ENCODE measurements around the gene KCNE3. TPM values are rescaled to one million over a fixed set of nuclear protein-coding genes. Genes with fewer than 3 reads are reported as not detected.
A peak's percentile ranks its signal among the peaks of the same experiment; 100 is the strongest.

KCNE3 gene
- total RNA-seq, 1 experiment from 2014 or later = 4.9 TPM

GRCh38 chr11:74449369-74449931, 17.9 kb downstream of the KCNE3 start:
- H3K27ac Mint-ChIP-seq = no peak overlapping the region; a peak in 1 of 7 replicates
- H3K27me3 Mint-ChIP-seq (ENCODE audit: low read depth) = no peaks in the 10 kb centered on the region; the same call in 1 of the 2 replicates
- Histone ChIP-seq H3K27me3 (ENCODE audit: insufficient read depth, low read length) (no peaks in the 10 kb centered on the region), H4K8ac (replicated peaks; ENCODE audit: insufficient read length, low read depth, low read length) (no peak overlapping the region), H3T11ph (ENCODE audit: low read length) (no peak overlapping the region), H3K56ac (ENCODE audit: insufficient read length, low read depth, low read length) (no peak overlapping the region), H2BK15ac (ENCODE audit: low read depth, low read length) (no peak overlapping the region), H2BK5ac (ENCODE audit: insufficient read length, low read length) (no peak overlapping the region), H3K79me2 (ENCODE audit: insufficient read depth, low read length) (no peaks in the 10 kb centered on the region), H3K4me1 (ENCODE audit: insufficient read depth, low read length) (no peaks in the 10 kb centered on the region), H3K4ac (ENCODE audit: low read depth, low read length) (no peak overlapping the region), H2BK20ac (ENCODE audit: low read depth, low read length, poor library complexity, severe bottlenecking) (no peak overlapping the region), H2BK12ac (ENCODE audit: insufficient read length, low read depth, low read length) (no peak overlapping the region), H4K20me1 (ENCODE audit: control insufficient read depth, insufficient read depth, insufficient read length) (no peaks in the 10 kb centered on the region), H2AK5ac (ENCODE audit: insufficient read length, low read length) (no peak overlapping the region), H2BK120ac (ENCODE audit: low read depth, low read length, poor library complexity, severe bottlenecking) (no peak overlapping the region), H3K9me3 (ENCODE audit: control insufficient read depth, low read depth, low read length) (no peaks in the 10 kb centered on the region), H3K14ac (ENCODE audit: insufficient read depth, low read length) (no peak overlapping the region), H3K23ac (ENCODE audit: insufficient read length, low read depth, low read length) (no peak overlapping the region), H3K27ac (ENCODE audit: insufficient read length, low read depth, low read length) (no peak overlapping the region), H4K91ac (ENCODE audit: insufficient read length, low read depth, low read length) (no peak overlapping the region), H3K79me1 (ENCODE audit: insufficient read depth, low read depth, low read length, poor library complexity, severe bottlenecking) (no peaks in the 10 kb centered on the region), H3K9ac (ENCODE audit: extremely low read depth, insufficient read length, low read length) (no peak overlapping the region), H2AFZ (ENCODE audit: low read length) (peak overlapping the region; percentile 97), H3K23me2 (ENCODE audit: insufficient read length, low read depth, low read length, poor library complexity, severe bottlenecking) (no peaks in the 10 kb centered on the region), H4K5ac (ENCODE audit: insufficient read length, low read depth, low read length) (no peak overlapping the region), H3K4me2 (ENCODE audit: insufficient read depth, insufficient read length, low read length) (no peak overlapping the region), H3K18ac (ENCODE audit: insufficient read length, low read depth, low read length) (no peak overlapping the region)
- TF ChIP-seq CTCF (conservative IDR thresholded peaks at IDR 0.05) = peak; percentile 80
- no peak overlapping the region for H3K4me3 Mint-ChIP-seq
- H3K9me3 Mint-ChIP-seq = no peaks in the 10 kb centered on the region
- no peaks in the 10 kb centered on the region for H3K36me3 Mint-ChIP-seq (ENCODE audit: insufficient read depth in 1 of 3, low read depth in 3 of 3)
- H3K4me1 Mint-ChIP-seq = peaks cover 5 to 10% of the 10 kb centered on the region in 2 experiments
- peak; percentile 47 for DNase-seq
- no CpG with 5 or more reads among the region's 2 CpGs for WGBS (ENCODE audit: extremely low coverage, insufficient read length, low lambda C conversion rate)

All from H9 (cell line).